Thyroid gland (tissue), 4 donors: ENCODE results near the gene OSMR.

Source experiments
- POLR2A ChIP-seq, 2 donors: fragments of 450-650 bp; IDR thresholded peaks; one replicate each; pipeline ENCODE4 v1.6.1; 2017; ENCODE audit warnings: antibody characterized with exemption in 2 of 2, mild to moderate bottlenecking in 2 of 2, moderate library complexity in 1 of 2
- TF ChIP-seq, protein P1 (sequence below), 6 experiments: fragments of 200-600 bp in 3 of 6; fragments of 450-650 bp in 3 of 6; sonication (generic) in 3 of 6; IDR thresholded peaks; one replicate each; pipeline ENCODE4 v1.5.1; 2016 to 2019; ENCODE audit warnings: antibody characterized with exemption in 6 of 6, mild to moderate bottlenecking in 2 of 6, inconsistent platforms in 1 of 6, moderate library complexity in 1 of 6

DNA sequence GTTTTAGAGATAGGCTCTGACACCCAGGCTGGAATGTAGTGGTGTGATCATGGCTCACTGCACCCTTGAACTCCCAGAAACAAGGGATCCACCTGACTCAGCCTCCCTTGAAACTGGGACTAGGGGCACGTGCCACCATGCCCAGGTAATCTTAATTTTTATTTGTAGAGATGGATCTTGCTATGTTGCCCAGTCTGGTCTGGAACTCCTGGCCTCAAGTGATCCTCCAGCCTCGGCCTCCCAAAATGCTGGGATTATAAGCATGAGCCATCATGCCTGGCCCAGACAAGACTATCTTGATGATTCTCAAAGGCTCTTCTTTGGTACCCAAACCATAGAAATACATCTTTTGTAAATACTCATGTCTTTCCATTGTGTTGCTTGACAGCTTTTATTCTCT is 10.8 kb downstream of the OSMR start:
- TF ChIP-seq POLR2A (IDR thresholded peaks at IDR 0.05), result no peak
- TF ChIP-seq, protein P1, sequence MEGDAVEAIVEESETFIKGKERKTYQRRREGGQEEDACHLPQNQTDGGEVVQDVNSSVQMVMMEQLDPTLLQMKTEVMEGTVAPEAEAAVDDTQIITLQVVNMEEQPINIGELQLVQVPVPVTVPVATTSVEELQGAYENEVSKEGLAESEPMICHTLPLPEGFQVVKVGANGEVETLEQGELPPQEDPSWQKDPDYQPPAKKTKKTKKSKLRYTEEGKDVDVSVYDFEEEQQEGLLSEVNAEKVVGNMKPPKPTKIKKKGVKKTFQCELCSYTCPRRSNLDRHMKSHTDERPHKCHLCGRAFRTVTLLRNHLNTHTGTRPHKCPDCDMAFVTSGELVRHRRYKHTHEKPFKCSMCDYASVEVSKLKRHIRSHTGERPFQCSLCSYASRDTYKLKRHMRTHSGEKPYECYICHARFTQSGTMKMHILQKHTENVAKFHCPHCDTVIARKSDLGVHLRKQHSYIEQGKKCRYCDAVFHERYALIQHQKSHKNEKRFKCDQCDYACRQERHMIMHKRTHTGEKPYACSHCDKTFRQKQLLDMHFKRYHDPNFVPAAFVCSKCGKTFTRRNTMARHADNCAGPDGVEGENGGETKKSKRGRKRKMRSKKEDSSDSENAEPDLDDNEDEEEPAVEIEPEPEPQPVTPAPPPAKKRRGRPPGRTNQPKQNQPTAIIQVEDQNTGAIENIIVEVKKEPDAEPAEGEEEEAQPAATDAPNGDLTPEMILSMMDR (IDR thresholded peaks at IDR 0.05), result no peak
